Neuronal stem cell (in vitro differentiated cells): ENCODE measurements around the gene ALDH1L1. TPM values are rescaled to one million over a fixed set of nuclear protein-coding genes. Genes with fewer than 3 reads are reported as not detected.
A peak's percentile ranks its signal among the peaks of the same experiment; 100 is the strongest.

Experiments used
- DNase-seq: peaks from one replicate; pipeline ENCODE4 v3.0.0-alpha.2; 2013; ENCODE audit warnings: low spot score
- H2AFZ ChIP-seq: one replicate; pipeline ENCODE4 v1.6.1; 2013; ENCODE audit warnings: mild to moderate bottlenecking, low read length, inconsistent platforms
- H2AK5ac ChIP-seq: 2 replicates; pipeline ENCODE4 v1.6.1; 2013; ENCODE audit warnings: low read depth, mild to moderate bottlenecking, inconsistent platforms, low read length, moderate library complexity, mixed read lengths
- H2BK120ac ChIP-seq: 2 replicates; pipeline ENCODE4 v1.6.1; 2013; ENCODE audit warnings: low read depth, mild to moderate bottlenecking, inconsistent platforms, low read length, moderate library complexity, mixed read lengths
- H2BK12ac ChIP-seq: one replicate; pipeline ENCODE4 v1.6.1; 2013; ENCODE audit warnings: low read length, inconsistent platforms
- H2BK15ac ChIP-seq: 2 replicates; pipeline ENCODE4 v1.6.1; 2013; ENCODE audit warnings: mild to moderate bottlenecking, low read length, inconsistent platforms, mixed read lengths
- H2BK5ac ChIP-seq: one replicate; pipeline ENCODE4 v1.6.1; 2013; ENCODE audit warnings: inconsistent platforms, mild to moderate bottlenecking, low read length, moderate library complexity
- H3K14ac ChIP-seq: one replicate; pipeline ENCODE4 v1.6.1; 2013; ENCODE audit warnings: low read length, inconsistent platforms
- H3K18ac ChIP-seq: 2 replicates; pipeline ENCODE4 v1.6.1; 2013; ENCODE audit warnings: low read length, inconsistent platforms
- H3K23ac ChIP-seq: 2 replicates; pipeline ENCODE4 v1.6.1; 2013; ENCODE audit warnings: low read depth, mild to moderate bottlenecking, mixed read lengths, low read length, inconsistent platforms; ENCODE audit not compliant: poor library complexity
- H3K27ac ChIP-seq: replicated peaks from 3 replicates; pipeline ENCODE4 v1.5.1; 2013; ENCODE audit warnings: low read length, inconsistent platforms
- H3K27me3 ChIP-seq, 3 experiments: 2 replicates each; pipeline ENCODE4 v1.6.1; 2013; ENCODE audit warnings: low read length in 3 of 3, mild to moderate bottlenecking in 2 of 3, inconsistent platforms in 1 of 3, low read depth in 1 of 3, mixed read lengths in 1 of 3, moderate library complexity in 1 of 3; ENCODE audit not compliant: control insufficient read depth in 3 of 3, insufficient read depth in 3 of 3
- H3K36me3 ChIP-seq, 2 donors: replicated peaks in 1 of 2; 2 replicates each; pipeline ENCODE4 v1.6.1; 2013; ENCODE audit warnings: low read length in 2 of 2; ENCODE audit not compliant: control insufficient read depth in 2 of 2, insufficient read depth in 2 of 2
- H3K4ac ChIP-seq: 2 replicates; pipeline ENCODE4 v1.6.1; 2013; ENCODE audit warnings: inconsistent platforms, mild to moderate bottlenecking, low read length, moderate library complexity
- H3K4me1 ChIP-seq, 2 donors: 1 replicate in 1 of 2; 2 replicates in 1 of 2; pipeline ENCODE4 v1.6.1; 2013; ENCODE audit warnings: low read length in 2 of 2, low read depth in 1 of 2; ENCODE audit not compliant: control insufficient read depth in 2 of 2, insufficient read depth in 1 of 2
- H3K4me2 ChIP-seq: one replicate; pipeline ENCODE4 v1.6.1; 2013; ENCODE audit warnings: mild to moderate bottlenecking, low read length, inconsistent platforms; ENCODE audit not compliant: insufficient read depth, poor library complexity, severe bottlenecking
- H3K4me3 ChIP-seq, 2 donors: 2 replicates each; pipeline ENCODE4 v1.5.1; 2013; ENCODE audit warnings: low read length in 2 of 2, mild to moderate bottlenecking in 2 of 2, inconsistent platforms in 1 of 2, moderate library complexity in 1 of 2
- H3K79me1 ChIP-seq: one replicate; pipeline ENCODE4 v1.6.1; 2013; ENCODE audit warnings: low read depth, mild to moderate bottlenecking, inconsistent platforms, low read length, moderate library complexity
- H3K9ac ChIP-seq: one replicate; pipeline ENCODE4 v1.6.1; 2013; ENCODE audit warnings: mild to moderate bottlenecking, low read depth, low read length, inconsistent platforms; ENCODE audit not compliant: poor library complexity
- H3K9me3 ChIP-seq, 2 donors: replicated peaks in 1 of 2; 2 replicates each; pipeline versions ENCODE3 to v1.6.1; 2013; ENCODE audit warnings: low read length in 2 of 2, mild to moderate bottlenecking in 2 of 2, inconsistent platforms in 1 of 2, low read depth in 1 of 2, mixed read lengths in 1 of 2, moderate library complexity in 1 of 2; ENCODE audit not compliant: control insufficient read depth in 2 of 2, insufficient read depth in 1 of 2
- H4K8ac ChIP-seq: one replicate; pipeline ENCODE4 v1.6.1; 2013; ENCODE audit warnings: low read depth, mild to moderate bottlenecking, inconsistent platforms, low read length, moderate library complexity
- H4K91ac ChIP-seq: one replicate; pipeline ENCODE4 v1.6.1; 2013; ENCODE audit warnings: low read length, low read depth, mild to moderate bottlenecking, inconsistent platforms; ENCODE audit not compliant: poor library complexity
- WGBS, 2 donors: extraction: QIAGEN DNeasy Blood & Tissue Kit; methylation state at CpG; one replicate each; pipeline ENCODE4 v1.1.7; 2013; ENCODE audit warnings: missing lambda C conversion rate in 2 of 2, mixed read lengths in 1 of 2; ENCODE audit not compliant: insufficient read length in 2 of 2, insufficient replicate concordance in 1 of 2; ENCODE audit errors: extremely low coverage in 2 of 2; 5-methylcytosine and 5-hydroxymethylcytosine counted together
- polyA plus RNA-seq, 2 experiments: library from polyadenylated mRNA; stranded (reverse); fragments of 200-250 nt; gene quantifications; one replicate each; pipeline ENCODE4 v1.2.3, GENCODE V29; 2013

Gene ALDH1L1
- polyA plus RNA-seq (2013, experiment 1 of 2), result 0.57 TPM
- 0.60 TPM for polyA plus RNA-seq (2013, experiment 2 of 2)

GRCh38 chr3:126180477-126181397 lies at the start of gene ALDH1L1:
Gene ALDH1L1 (minus strand): TSS chr3:126180586. CDS start chr3:126160979, 19,607 bp downstream.
- DNase-seq, result peak; percentile 58
- H2BK12ac ChIP-seq, result no peak within 1 kb of the TSS
- H3K4me2 ChIP-seq, result peak within 1 kb of the TSS; percentile 100
- H4K91ac ChIP-seq, result no peak within 1 kb of the TSS
- peak within 1 kb of the TSS; percentile 29 to 75 for H3K4me3 ChIP-seq
- H3K9me3 ChIP-seq, result peaks cover 0 to 4% of the 10 kb centered on the region in 2 donors
- peak within 1 kb of the TSS; percentile 1 for H2BK15ac ChIP-seq
- H3K9ac ChIP-seq, result no peak within 1 kb of the TSS
- H3K36me3 ChIP-seq, result no peaks in the 10 kb centered on the region
- no peak within 1 kb of the TSS for H2BK120ac ChIP-seq
- H3K4me1 ChIP-seq, result peaks cover 0 to 8% of the 10 kb centered on the region in 2 donors
- no peak within 1 kb of the TSS for H2BK5ac ChIP-seq
- no peak within 1 kb of the TSS for H3K27ac ChIP-seq
- peak within 1 kb of the TSS; percentile 91 for H2AFZ ChIP-seq
- peak within 1 kb of the TSS; percentile 62 for H3K23ac ChIP-seq
- H3K4ac ChIP-seq, result no peak within 1 kb of the TSS
- no peak within 1 kb of the TSS for H2AK5ac ChIP-seq
- no peak within 1 kb of the TSS for H4K8ac ChIP-seq
- WGBS, 2 donors, result no CpG with 5 or more reads among the region's 54 CpGs
- no peak within 1 kb of the TSS for H3K14ac ChIP-seq
- peak within 1 kb of the TSS; percentile 83 for H3K18ac ChIP-seq
- H3K79me1 ChIP-seq, result no peaks in the 10 kb centered on the region
- H3K27me3 ChIP-seq, result peaks cover 0 to 68% (median 14%) of the 10 kb centered on the region in 3 experiments

DNA sequence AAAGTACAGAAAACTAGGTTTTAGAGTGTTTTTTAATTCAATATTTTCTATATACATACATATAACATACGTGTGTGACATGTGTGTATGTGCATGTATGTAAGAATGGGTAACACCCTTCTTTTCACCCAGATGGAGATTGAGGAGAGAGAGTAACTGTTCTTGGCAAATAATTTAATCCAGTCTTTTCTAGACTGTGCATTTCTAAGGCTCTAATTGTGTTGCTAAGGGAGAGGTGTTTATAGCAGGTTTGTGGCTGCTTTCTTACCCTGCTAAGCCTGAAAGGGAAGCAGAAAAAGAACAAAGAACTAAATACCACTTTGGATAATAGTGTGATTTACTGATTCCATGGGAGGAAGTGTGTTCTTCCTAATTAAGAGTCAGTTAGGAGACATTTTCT lies 46.0 kb upstream of the ALDH1L1 start:
- no peak for DNase-seq
- WGBS, 2 donors, result no CpG with 5 or more reads among the region's 1 CpG
- Histone ChIP-seq H3K18ac (no peak overlapping the region), H2AK5ac (no peak overlapping the region), H3K9me3 (peaks cover 0 to 4% of the 10 kb centered on the region in 2 donors), H2BK12ac (no peak overlapping the region), H3K4me3 (no peak overlapping the region), H4K8ac (no peak overlapping the region), H3K79me1 (no peaks in the 10 kb centered on the region), H3K36me3 (peaks cover 0 to 1% of the 10 kb centered on the region in 2 donors), H3K14ac (no peak overlapping the region), H4K91ac (no peak overlapping the region), H2BK120ac (no peak overlapping the region), H2BK15ac (no peak overlapping the region), H3K4me2 (no peak overlapping the region), H3K27me3 (no peaks in the 10 kb centered on the region), H3K9ac (no peak overlapping the region), H3K27ac (peak overlapping the region; percentile 51), H2BK5ac (no peak overlapping the region), H3K4ac (no peak overlapping the region), H2AFZ (no peak overlapping the region), H3K4me1 (peaks cover 2 to 4% of the 10 kb centered on the region in 2 donors), H3K23ac (no peak overlapping the region)

DNA sequence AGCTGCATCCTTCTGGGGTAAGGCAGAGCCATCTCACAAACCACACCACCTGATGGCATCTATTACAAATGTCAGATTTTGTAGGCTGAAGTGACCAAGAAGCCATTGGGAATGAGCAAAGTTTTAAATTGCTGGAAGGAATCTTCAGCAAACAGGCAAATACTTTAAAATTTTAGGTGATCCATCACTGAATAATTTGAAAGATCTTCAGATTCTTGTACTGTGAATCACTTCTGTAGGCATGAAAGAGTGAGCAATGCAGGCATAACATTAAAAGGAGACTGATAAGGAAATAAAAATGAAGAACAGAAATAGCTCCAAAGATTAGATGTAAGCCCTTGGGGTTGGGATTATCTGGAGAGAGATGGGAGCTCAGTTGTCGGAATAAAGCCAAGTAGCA lies 36.0 kb upstream of the ALDH1L1 start:
- no peak overlapping the region for H3K4me2 ChIP-seq

More for the DNA sequence above, 36.0 kb upstream of the ALDH1L1 start:
- no peak overlapping the region for H2BK5ac ChIP-seq
- no peak overlapping the region for H3K4ac ChIP-seq
- H3K4me1 ChIP-seq, result peaks cover 4 to 6% of the 10 kb centered on the region in 2 donors
- no peak overlapping the region for H2BK15ac ChIP-seq
- no peak overlapping the region for H3K4me3 ChIP-seq
- H3K79me1 ChIP-seq, result no peaks in the 10 kb centered on the region
- no peak overlapping the region for H3K27ac ChIP-seq
- no peak overlapping the region for H2BK120ac ChIP-seq
- no peak overlapping the region for H4K8ac ChIP-seq
- H3K9me3 ChIP-seq, result peaks cover 0 to 3% of the 10 kb centered on the region in 2 donors
- no peak overlapping the region for H3K18ac ChIP-seq
- peaks cover 0 to 14% (median 0%) of the 10 kb centered on the region in 3 experiments for H3K27me3 ChIP-seq
- no peak overlapping the region for H2BK12ac ChIP-seq
- H3K9ac ChIP-seq, result no peak overlapping the region
- H2AFZ ChIP-seq, result no peak overlapping the region
- no peak overlapping the region for H3K14ac ChIP-seq
- DNase-seq, result no peak
- no peaks in the 10 kb centered on the region for H3K36me3 ChIP-seq
- no CpG with 5 or more reads among the region's 1 CpG for WGBS, 2 donors
- H4K91ac ChIP-seq, result no peak overlapping the region
- H2AK5ac ChIP-seq, result no peak overlapping the region
- no peak overlapping the region for H3K23ac ChIP-seq
